Stimulated activated CD4-positive, alpha-beta T cell treated with anti-CD3 and anti-CD28 coated beads, Interleukin-1b, Interleukin-23, amount 100 ng/mL, for 1 hour (primary cell): ENCODE data around the gene MRI1.
"Not testable (repeated sequence)": the region's sequence is repeated elsewhere in the genome, so short reads cannot be mapped to it uniquely, and the experiment has no call there.

Experiments
- DNase-seq, 2 donors: peaks; one replicate each; pipeline ENCODE4 v3.0.0-alpha.2; 2020; ENCODE audit warnings: low read depth in 2 of 2

MRI1 gene

DNA sequence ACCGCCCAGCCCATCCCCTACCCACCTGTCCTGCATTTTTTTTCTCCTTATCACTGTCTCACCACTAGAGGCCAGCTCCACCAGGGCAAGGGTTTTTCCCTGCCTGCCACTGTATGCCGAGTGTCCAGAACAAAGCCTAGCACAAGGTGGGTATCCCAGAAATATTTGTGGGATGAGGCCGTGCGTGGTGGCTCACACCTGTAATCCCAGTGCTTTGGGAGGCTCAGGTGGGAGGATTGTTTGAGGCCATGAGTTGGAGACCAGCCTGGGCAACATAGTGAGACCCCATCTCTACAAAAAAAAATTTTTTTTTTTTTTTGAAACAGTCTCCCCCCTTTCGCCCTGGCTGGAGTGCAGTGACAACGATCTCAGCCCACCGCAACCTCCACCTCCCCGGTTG, 2.9 kb upstream of the MRI1 start:
- DNase-seq, result no peak

DNA sequence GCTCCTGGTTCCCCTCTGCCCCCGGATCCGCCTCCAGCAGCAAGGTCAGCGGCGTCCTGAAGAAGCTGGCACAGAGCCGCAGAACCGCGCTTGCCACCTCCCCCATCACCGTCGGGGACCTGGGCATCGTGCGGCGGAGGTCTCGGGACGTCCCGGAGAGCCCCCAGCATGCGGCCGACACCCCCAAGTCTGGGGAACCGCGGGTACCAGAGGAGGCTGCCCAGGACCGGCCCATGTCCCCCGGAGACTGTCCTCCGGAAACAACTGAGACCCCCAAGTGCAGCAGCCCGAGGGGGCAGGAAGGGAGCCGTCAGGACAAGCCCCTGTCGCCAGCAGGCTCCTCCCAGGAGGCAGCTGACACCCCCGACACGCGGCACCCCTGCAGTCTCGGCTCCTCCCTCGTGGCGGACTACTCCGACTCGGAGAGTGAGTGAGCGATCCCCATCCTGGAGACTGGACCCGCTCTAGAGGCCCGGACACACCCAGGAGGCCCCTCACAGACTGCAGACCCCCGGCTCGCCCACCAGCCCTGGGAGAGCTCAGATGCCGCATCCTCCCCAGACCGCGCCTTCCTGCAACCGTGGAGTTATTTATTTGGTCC, 1.6 kb upstream of the MRI1 start:
- DNase-seq, result no peak

DNA sequence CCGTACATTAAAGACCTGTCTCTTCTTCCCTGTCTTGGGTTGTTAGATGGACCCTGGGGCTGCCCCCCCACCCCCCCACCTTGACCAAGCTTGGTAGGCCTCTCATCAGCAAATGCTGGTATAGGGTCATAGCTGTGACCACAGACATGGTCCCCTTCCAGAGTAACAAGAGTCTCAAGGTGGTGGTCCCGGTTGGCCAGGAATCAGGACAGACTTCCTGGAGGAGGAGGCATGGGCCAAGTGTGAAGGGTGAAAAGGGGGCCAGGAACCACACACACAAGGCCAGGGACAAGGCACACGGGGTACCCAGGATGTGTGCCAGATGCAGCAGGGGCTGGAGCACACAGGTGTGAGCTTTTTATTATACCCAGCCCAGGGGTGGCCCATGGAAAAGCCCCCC, 1.1 kb upstream of the MRI1 start:
- no peak for DNase-seq

DNA sequence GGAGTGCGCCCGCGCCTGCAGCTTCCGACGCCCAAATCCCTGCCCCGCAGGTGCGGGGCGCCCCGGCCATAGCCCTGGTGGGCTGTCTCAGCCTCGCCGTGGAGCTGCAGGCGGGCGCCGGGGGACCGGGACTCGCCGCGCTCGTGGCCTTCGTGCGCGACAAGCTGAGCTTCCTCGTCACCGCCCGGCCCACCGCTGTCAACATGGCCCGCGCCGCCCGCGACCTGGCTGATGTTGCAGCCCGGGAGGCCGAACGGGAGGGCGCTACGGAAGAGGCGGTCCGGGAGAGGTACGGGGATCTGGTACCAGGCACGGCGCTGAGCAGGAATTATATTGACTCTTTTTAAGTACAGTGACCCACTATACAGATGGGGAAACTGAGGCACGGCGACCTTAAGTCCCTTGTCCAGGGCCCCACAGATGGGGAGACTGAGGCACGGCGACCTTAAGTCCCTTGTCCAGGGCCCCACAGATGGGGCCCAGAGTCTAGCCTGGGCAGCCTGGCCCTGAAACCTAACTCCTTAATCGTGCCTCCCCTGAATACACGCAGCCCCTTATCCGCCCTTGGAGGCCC, 586 bp downstream of the MRI1 start:
- DNase-seq, result no peak

DNA sequence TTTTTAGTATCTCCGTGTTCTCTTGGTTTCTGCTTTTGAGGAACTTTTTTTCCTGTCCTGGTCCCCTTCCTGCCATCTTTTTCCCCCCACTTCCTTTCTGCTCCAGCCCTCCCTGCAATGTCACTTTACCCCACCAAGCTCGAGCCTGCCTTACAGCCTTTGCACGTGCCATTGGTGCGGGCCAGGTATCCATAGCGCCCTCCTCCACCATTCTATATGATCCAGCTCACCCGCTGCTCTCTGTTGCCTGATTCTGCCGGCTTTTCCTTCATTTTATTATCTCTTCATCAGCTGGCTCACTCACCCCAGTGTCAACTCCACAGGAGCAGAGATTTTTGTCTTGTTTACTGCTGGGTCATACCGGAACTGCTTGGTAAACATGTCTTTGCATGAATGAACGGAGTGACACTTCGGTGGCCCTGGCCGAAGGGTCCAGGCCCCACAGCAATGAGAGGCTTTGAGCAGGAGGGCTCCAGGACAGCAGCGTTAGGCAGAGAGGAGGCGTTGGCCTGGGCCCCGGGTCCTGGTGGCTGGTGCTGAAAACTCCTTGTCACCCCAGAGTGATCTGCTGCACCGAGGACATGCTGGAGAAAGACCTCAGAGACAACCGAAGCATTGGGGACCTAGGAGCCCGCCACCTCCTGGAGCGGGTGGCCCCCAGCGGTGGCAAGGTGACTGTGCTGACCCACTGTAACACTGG, 1.2 kb downstream of the MRI1 start:
- no peak for DNase-seq

DNA sequence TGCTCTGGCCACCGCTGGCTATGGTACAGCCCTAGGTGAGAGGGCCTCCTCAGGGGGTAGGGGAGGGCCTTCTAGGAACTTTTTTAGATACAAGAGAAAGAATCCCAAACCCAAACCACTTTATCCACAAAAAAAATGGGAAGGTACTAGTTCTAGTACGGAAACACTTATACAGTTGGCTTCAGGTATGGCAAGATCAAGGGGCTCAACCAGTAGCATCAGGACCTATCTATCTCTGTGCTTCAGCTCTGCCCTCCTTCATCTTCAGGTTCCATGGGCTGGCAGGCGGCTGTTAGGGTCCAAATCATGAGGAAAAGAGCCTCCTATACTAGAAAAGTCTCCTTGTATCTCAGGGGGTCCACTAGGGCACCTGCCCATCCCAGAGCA, 1.8 kb downstream of the MRI1 start:
- DNase-seq, result no peak

DNA sequence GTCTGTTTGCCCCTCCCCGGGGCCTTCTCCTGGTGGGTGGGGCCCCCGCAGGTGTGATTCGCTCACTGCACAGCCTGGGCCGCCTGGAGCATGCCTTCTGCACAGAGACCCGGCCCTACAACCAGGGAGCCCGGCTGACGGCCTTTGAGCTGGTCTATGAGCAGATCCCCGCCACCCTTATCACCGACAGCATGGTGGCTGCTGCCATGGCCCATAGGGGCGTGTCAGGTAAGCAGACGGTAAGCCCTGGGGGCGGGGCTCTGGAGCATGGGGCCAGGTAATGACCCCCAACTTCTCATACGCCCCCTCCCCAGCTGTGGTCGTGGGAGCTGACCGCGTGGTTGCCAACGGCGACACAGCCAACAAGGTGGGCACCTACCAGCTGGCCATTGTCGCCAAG, 4.2 kb downstream of the MRI1 start:
- DNase-seq, result no peak

DNA sequence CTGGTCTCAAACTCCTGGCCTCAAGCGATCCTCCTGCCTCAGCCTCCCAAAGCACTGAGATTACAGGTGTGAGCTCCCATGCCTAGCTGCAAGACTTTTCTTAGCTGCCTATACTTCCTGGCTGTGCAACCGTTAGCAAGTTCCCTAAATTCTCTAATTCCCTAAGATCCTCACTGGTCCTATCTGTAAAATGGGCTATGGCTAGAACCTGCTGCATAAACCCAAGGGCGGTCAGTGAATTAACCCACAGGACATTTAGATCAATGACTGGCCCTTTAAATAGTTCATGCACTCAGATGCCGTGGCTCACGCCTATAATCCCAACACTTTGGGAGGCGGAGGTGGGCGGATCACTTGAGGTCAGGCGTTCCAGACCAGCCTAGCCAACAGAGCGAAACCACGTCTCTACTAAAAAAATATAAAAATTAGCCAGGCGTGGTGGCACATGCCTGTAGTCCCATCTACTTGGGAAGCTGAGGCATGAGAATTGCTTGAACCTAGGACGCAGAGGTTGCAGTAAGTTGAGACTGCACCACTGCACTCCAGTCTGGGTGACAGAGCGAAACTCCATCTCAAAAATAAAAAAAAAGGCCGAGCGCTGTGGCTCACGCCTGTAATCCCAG, 5.8 kb downstream of the MRI1 start:
- no peak for DNase-seq

DNA sequence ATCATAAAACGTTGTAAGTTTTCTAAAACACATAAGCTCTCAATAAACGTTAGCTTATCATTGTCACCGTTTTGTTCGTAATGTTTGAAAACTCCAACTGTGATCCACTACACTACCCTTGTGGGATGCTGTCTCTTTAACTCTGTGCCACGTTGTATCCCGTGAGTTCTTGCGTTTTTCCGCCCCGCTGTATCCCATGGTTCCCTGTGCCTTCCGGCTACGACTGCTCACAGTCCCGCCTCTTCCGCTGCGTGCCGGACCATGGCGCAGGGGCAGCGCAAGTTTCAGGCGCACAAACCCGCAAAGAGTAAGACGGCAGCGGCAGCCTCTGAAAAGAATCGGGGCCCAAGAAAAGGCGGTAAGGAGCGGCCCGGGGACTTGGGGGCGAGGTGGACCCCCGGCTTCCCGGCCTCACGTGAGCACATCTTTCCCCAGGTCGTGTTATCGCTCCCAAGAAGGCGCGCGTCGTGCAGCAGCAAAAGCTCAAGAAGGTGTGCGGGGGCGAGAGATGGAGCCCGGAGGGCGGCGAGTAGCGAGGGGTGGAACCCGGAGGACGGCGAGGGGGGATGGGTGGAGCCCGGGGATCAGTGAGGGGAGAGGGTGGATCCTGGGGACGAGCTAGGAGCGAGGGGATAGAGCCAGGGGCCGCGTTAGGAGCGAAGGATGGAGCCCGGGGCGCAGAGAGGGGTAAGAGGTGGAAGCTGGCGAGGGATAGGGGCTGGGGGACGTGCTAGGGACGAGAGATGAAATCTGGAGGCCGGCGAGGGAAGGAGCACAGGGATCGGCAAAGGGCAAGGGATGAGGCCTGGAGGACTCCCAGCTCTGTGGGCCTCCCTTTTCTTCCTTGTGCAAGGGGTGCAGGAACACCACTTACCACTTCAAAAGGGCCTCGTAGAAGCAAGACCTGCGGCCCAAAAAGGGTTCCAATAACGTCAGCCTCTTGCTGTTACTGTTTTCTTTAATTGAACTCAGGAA, 10.2 kb downstream of the MRI1 start, which contains the start of gene C19orf53:
Gene C19orf53 (plus strand): TSS at position 240 of the 975 bp plus-strand sequence. CDS start 22 bp downstream, at position 262.
- DNase-seq, result peak; percentile 64 to 65

DNA sequence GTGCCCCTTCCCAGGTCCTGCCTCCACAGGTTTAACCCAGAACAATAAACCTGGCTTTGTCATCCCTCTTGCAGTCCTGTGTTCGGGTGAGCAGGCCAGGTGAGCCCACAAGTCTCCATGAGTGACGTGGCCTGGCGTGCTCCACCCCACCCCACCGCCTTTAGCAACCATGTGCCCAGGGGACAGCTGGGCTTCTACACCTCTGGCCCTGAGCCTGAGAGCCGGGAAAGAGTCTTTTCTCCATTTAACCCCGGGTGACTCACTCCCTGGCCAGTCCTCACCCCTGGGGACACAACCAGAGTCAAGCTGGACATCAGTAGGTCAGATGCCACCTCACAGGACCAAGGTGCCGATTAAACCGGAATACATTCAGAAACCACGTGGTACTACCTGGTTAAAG, 14.1 kb downstream of the MRI1 start:
- no peak for DNase-seq

DNA sequence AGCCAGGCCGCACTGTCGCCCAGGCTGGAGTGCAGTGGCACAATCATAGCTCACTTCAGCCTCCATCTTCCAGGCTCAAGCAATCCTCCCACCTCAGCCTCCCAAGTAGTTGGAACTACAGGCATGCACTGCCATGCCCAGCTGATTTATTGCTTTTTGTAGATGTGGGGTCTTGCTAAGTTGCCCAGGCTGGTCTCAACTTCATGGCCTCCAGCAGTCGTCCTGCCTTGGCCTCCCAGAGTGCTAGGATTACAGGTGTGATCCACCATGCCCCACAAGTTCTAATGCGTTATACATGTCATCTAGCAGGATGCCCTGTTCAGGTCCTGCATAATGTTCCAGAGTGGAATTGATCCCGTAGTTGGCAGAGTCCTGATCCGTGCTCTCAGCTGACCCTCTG, 14.5 kb downstream of the MRI1 start:
- no peak for DNase-seq

DNA sequence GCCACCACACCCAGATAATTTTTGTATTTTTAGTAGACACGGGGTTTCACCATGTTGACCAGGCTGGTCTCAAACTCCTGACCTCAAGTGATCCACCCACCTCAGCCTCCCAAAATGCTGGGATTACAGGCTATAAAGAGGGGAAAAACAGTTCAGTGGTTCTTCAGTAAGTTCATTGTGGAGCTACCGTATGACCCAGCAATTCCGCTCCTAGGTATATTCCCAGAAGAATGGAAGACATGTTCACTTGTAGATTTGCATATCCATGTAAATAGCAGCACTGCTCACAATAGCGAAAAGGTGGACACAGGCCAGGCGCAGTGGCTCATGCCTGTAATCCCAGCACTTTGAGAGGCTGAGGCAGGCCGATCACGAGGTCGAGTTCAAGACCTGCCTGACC, 15.5 kb downstream of the MRI1 start:
- DNase-seq, result not testable (repeated sequence)

DNA sequence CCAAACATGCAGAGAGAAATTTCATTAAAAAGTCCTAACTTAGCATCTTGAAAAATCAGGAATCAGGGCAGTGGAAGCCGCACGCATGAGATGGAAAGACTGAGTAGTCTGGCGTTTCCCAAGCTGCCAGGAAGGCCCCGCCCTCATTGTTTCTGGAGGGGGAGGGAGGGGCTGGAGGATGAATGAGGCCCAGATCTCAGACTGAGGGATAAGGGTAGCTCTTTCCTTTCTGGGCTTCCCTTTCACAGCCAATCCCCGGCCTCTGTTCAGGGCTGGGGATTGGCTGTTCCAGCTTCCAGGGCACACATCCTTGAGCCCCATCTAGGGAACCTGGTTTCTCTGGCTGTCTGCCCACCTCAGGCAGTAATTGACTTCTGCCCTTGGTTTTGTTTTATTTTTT, 17.2 kb downstream of the MRI1 start:
- DNase-seq, result no peak

DNA sequence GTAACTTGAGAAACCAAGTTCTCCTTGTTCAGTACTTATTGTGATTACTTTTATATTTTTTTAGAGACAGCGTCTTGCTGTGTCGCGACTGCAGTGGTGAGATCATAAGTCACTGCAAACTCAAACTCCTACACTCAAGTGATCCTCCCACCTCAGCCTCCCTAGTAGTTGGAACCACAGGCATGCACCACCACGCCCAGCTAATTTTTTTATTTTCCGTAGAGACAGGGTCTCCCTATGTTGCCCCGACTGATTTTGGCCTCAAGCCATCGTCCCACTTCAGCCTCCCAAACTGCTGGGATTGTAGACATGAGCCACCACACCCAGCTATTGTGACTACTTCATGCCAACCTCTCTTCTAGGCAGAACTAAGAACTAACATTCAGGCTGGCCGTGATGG, 18.2 kb downstream of the MRI1 start:
- no peak for DNase-seq

DNA sequence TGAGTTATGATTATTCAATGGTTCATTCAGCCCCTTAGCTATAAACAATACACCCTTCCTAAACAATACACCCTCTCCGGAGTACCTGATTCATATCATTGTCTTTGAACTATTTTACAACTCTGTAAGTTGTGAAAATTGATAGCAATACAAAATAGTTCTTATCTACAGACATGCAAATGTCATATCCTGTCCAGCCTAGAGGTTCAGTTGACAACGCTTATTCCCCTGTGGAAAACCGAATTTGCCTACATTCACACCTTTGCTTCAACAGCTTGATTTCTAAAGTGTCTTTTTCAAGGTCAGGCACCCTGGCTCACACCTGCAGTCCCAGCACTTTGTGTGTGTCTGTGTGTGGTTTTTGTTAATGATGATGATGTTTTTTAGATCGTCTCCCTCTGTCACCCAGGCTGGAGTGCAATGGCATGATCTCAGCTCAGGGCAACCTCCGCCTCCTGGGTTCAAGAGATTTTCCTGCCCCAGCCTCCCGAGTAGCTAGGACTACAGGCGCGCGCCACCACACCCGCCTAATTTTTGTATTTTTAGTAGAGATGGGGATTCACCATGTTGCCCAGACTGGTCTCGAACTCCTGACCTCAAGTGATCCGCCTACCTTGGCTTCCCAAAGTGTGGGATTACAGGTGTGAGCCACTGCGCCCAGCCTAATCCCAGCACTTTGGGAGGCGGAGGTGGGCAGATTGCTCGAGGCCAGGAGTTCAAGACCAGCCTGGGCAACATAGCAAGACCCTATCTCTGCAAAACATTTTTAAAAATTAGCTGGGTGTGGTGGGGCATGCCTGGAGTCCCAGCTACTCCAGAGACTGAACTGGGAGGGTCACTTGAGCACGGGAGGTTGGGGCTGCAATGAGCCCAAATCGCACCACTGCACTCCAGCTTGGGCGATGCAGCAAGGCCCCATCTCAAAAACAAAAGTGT, 19.5 kb downstream of the MRI1 start:
- no peak for DNase-seq

DNA sequence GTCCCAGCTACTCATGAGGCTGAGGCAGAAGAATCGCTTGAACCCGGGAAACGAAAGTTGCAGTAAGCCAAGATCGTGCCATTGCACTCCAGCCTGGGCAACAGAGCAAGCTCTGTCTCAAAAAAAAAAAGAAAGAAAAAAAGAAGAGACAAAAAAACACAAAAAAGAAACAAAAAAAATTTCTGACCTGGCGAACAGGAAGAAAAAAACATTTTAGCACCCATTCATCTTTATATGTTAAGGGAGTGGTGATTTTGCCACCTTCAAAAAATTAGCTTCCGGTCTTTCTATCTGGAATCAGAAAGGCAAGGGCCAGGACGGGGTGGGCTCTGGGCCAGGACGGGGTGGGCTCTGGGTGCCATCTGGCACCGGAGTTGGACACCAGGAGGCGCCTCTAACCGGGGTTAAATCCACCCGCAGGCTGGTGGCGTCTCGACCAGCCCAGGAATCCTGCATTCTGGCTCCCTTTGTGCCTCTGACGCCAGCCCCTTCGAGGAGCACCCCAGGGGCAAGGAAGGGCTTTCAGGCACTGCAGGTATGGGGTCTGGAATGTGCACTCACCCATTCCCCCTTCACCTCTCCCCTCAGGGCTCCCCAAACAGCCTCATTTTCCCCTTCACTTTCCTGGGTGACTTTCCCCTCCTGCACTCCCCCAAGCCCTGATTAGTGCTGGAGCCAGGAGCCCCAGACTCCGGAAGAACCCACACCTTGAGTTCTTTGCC, 20.6 kb downstream of the MRI1 start:
- peak; percentile 44 to 52 for DNase-seq

DNA sequence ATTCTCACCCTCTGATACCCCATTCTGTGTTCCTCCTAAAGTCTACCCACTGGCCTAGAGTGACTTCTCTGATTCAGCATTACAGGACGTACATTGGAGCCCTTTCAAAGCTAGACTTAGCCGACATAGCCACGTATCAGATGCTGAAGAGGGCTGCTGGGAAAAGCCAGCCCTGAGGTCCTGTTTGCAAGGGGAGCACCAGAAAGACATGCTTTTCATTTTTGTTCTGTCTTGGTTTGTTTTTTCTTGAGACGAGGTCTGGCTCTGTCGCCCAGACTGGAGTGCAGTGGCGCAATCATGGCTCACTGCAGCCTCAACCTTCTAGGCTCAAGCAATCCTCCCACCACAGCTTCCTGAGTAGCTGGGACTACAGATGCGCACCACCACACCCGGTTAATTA, 24.7 kb downstream of the MRI1 start:
- DNase-seq, result no peak

DNA sequence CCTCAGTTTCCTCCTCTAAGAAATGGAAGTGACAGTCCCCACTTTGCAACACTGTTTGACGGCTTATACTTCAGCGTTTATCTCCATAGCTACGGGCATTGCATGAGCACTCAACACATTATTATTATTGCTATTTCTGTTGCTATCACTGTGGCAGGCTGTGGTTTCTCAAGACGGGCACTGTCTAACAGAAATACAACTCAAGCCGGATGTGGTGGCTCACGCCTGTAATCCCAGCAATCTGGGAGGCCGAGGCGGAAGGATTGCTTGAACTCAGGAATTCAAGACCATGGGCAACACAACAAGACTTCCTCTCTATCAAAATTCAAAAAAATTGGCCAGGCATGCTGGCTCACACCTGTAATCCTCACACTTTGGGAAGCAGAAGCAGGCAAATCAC, 26.0 kb downstream of the MRI1 start:
- DNase-seq, result no peak

DNA sequence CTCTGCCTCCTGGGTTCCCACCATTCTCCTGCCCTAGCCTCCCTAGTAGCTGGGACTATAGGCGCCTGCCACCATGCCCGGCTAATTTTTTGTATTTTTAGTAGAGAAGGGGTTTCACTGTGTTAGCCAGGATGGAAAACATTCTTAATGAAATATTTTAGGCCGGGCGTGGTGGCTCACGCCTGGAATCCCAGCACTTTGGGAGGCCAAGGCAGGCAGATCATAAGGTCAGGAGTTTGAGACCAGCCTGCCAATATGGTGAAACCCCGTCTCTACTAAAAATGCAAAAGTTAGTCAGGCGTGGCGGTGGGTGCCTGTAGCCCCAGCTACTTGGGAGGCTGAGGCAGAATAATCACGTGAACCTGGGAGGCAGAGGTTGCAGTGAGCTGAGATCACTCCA, 29.0 kb downstream of the MRI1 start:
- not testable (repeated sequence) for DNase-seq

DNA sequence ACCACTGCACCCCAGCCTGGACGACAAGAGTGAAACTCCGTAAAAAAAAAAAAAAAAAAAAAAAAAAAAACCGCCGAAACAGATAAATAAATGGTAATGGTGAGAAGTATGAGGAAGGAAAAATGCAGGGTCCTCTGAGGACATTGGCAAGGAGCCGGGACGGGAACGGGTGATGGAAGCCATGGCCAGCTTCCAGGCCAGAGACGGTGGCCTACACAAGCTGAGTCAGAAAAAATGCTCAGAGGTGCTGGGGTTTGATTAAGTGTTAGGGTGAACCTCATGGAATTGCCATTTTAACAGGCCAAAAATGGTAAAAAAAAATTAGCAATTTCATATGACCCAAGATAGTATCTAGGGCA, 30.1 kb downstream of the MRI1 start:
- DNase-seq, result no peak
